NCI-H2227 (cell line): Measurements from ENCODE around the gene LCAT.
A peak's percentile ranks its signal among the peaks of the same experiment; 100 is the strongest.

Source experiments
- DNase-seq: peaks from one replicate; lab custom pipeline; 2025; ENCODE audit not compliant: unreplicated experiment; lab: John Stamatoyannopoulos, UW

The LCAT gene

DNA sequence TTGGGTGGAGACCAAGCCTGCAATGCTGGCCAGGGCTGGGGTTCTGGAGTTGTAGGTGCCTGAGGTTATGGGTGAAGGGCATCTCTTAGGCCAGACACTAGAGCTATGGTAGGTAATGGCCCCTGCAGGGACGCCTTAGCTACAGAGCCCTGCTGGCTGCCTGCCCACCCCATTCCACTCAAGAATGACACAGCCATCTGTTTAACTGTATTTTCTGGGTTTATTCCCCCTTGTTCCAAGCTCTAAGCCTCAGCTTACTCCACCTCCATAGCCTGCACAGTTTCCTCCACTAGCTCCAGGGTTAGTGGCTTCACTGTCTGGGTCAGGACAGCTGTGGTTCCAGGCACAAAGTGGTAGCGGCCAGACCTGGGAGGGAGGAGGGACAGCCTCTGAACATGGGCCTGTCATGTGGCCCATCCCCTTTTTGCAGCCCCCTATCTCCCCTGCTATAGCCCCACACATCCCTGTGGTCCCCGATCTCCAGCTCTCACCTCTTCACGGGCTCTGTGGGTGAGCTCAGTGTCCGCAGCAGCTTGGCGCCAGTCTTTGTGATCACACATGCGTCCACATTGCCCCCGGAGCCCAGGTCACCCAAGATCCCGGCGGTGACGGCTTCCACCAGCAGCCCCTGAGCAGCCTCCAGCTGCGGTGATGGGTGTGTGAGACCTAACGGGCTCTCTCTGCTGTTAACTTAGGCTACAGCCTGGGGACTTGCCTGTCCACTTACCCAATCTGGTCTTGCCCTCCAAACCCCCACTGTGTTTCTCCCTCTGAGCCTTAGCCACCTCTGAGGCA lies 9.4 kb downstream of the LCAT start:
- no peak for DNase-seq

GRCh38 chr16:67933805-67934204 lies 10.1 kb downstream of the LCAT start:
- DNase-seq: no peak

- no peak for DNase-seq
These were observed 11.5 kb downstream of the LCAT start for GRCh38 chr16:67932462-67932840.

DNA sequence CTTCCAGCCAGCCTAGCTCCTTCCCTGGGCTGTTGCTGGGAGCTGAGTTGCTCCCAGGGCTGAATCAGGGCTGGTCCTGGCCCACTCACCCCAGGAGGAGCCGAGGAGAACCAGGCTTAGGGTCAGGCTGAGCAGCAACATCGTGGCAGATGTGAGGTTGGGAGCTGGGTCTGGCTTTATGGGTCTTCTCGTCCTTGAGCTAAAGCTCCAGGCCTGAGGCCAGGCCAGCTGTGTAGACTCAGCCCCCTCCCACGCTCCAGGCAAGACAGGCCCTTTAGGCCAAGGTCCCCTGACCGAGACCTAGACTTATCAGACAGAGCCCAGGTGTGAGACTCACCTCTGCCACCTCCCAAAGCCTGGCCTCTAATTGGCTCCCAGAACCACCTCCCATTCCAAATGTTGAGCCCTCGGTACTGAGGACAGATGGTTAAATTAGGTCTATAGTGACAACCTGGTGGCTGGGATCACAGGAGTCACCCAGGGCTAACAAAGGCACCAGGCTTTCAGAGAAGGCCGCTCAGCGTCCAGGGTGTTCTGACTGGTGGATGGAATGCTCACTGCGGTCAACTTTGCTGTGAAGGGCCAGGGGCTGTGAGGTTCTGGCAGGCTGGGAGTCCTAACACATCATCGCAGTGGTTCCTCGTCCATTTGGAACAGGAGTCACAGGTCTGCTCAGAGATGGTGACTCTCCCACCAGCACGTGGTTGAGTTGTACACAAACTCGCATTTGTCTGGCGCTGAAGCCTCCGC lies 12.0 kb downstream of the LCAT start, which contains the start of gene CTRL:
Gene CTRL, minus strand, starts transcription at position 151 of the 750 bp plus-strand sequence. Its CDS starts 10 bp downstream, at position 141.
- DNase-seq: no peak

- DNase-seq: no peak
These were observed 13.2 kb downstream of the LCAT start for GRCh38 chr16:67930678-67931211.

DNA sequence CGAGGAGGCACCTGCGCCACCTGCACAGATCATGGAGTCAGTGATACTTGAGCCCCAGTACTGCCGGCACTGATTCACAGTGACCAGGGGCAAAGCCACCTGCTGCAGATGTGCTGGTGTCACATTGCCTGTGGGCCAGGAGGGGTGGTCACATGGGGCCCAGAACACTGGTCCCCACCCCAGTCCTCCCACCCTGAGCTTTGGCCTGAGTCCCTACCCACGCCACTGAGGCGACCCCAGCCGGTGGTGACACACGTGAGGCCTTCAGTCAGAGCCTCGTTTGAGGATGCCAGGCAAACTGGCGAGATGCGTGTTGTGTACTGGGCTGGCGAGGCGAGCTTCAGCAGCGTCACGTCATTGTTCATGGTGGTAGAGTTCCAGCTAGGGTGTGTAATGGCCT lies 13.7 kb downstream of the LCAT start:
- no peak for DNase-seq

- DNase-seq: peak; percentile 68
These were observed 15.2 kb downstream of the LCAT start for GRCh38 chr16:67928561-67929364.

DNA sequence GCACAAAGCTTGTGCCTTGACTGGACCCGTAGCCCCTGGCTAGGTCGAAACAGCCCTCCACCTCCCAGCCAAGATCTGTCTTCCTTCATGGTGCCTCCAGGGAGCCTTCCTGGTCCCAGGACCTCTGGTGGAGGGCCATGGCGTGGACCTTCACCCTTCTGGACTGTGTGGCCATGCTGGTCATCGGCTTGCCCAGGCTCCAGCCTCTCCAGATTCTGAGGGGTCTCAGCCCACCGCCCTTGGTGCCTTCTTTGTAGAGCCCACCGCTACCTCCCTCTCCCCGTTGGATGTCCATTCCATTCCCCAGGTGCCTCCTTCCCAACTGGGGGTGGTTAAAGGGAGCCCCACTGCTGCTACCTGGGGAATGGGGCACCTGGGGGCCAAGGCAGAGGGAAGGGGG lies 15.8 kb downstream of the LCAT start:
- no peak for DNase-seq

- no peak for DNase-seq
These were observed 16.6 kb downstream of the LCAT start for GRCh38 chr16:67927131-67927941.

DNA sequence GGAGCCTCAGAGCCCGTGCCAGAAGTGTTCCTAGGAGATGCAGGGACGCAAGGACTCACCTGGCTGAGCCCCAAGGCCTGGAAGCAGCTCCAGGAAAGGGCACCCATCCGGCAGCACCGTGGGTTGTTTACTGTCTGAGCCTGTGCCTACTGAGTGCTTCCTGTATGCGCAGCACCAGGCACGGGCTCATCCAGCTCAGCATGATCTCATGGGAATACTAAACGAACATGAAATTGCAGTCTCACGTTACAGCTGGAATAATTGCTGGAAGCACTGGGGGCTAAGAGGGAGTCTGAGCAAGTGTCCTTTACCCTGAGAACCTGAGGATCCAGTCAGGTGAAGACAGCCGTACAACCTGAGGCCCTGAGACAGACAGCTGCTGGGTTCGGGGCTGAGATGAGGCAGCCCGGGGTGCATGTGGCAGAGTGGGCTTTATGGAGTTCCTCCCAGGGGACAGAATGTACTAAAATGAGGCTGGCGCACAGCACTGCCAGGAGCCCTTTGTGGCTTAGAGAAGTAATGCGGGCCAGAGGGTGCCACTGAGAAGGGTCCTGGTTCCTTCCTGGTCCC lies 17.7 kb downstream of the LCAT start:
- peak; percentile 33 for DNase-seq

GRCh38 chr16:67924140-67924906 lies 19.6 kb downstream of the LCAT start:
- DNase-seq: no peak

DNA sequence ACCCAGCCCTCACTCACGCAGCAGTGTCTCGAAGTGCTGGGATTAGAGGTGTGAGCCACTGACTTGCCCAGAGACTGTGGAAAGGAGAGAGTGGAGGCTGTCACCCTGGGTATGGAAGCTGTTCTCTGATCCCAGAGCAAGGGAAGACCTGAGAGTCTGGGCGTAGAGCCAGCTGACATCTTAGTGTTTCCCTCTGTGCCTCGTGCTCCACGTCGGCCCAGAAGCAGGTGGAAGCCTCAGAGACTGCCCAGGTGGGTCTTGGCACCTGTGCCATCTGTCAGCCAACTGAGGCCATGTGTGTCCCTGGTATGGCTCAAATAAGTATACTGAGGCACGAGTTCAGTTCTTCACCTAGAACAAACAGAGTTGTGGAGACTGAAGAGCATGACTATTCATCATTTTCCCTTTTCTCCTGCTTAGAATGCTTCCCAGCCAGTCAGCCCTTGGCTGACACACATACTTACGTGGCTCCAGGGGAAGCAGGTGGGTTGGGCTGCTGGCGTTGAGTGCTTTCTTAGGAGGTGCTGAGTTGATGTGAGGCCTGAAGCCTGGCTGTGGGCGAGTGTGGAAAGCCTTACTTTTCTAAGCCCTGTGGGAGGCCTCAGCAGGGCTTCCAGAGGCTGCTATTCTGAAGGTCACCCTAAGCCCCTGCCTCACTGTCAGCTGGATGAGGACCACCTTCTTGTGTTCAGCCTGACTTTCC lies 20.4 kb downstream of the LCAT start:
- DNase-seq: no peak

DNA sequence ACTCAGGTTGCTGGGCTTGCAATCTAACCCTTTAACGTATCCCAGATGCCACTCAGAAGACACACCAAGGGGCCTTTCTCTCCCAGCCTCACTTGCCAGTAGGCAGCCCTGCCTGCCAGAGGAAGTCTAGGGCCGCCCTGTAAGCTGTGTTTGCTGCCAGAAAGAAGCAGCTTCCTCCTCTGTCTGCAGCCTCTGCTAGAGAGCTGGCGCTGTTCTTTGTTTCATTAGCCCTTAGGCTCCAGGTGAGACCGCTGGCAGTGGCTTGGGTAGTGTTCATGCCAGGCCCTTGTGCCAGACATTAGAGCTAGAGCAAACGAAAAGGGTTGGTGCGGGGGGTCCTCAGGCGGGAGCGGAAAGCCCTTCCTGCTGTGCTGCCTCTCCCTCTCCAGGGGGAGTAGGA lies 21.2 kb downstream of the LCAT start:
- DNase-seq: no peak

GRCh38 chr16:67922221-67922620 lies 21.7 kb downstream of the LCAT start:
- no peak for DNase-seq

GRCh38 chr16:67919622-67920221 lies 24.2 kb downstream of the LCAT start:
- no peak for DNase-seq

DNA sequence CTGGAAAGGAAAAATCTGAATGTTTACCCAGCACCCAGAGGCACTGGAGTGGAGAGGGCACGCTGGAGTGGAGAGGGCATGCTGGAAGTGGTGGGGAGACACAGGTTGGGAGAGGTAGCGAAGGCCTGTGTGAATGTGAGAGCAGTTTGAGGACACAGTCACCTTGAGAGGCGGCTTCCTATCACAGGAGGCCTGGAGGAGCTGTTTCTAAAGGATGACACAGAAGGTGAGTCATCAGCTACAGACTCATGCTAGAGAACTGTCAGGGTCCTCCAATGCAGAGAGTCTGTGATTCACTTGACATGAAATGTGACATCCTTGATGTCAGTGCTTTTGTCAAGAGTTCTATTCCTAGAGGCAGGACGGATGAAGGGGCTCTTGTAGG lies 26.1 kb downstream of the LCAT start:
- peak; percentile 12 for DNase-seq

- DNase-seq: no peak
These were observed 26.6 kb downstream of the LCAT start for GRCh38 chr16:67917140-67917851.
